ENCODE results near the gene ARHGEF6. TPM values are rescaled to one million over a fixed set of nuclear protein-coding genes. Genes with fewer than 3 reads are reported as not detected.

The ARHGEF6 gene
- total and polyA plus RNA-seq, 4 experiments from 2014 or later, result 77.7 to 86.1 (median 82.4) TPM

- Histone ChIP-seq H3K36me3 (ENCODE audit: insufficient read depth, low read length) (peaks cover 4% of the 10 kb centered on the region), H3K27ac (ENCODE audit: low read depth, low read length) (no peak overlapping the region), H3K4me1 (ENCODE audit: insufficient read depth, low read length) (peaks cover 81% of the 10 kb centered on the region), H3K4me3 (ENCODE audit: low read length in 2 of 2) (no peak overlapping the region), H3K9me3 (ENCODE audit: control insufficient read depth in 1 of 2, low read length in 2 of 2) (no peaks in the 10 kb centered on the region), H3K27me3 (ENCODE audit: insufficient read depth, low read length) (no peaks in the 10 kb centered on the region)
- H3K9me3 Mint-ChIP-seq, result no peaks in the 10 kb centered on the region
- peaks cover 0 to 20% of the 10 kb centered on the region in 2 donors for H3K36me3 Mint-ChIP-seq
- H3K27me3 Mint-ChIP-seq, result no peaks in the 10 kb centered on the region
- H3K4me3 Mint-ChIP-seq, result peak overlapping the region in 3 of 8 donors; percentile 3 to 26 (median 10)
- peak overlapping the region in 5 of 7 donors; percentile 1 to 80 (median 61) for H3K27ac Mint-ChIP-seq
- peaks cover 44 to 90% (median 63%) of the 10 kb centered on the region in 4 donors for H3K4me1 Mint-ChIP-seq
- CTCF ChIA-PET (ENCODE audit: partially characterized antibody), result interaction anchor here (1.2 kb wide), 1 partner anchor 10 kb away, joined by 3 read pairs; no protein-coding TSS in a partner anchor
- POLR2A ChIA-PET (ENCODE audit: partially characterized antibody), result interaction anchor here (1.6 kb wide), 1 partner anchor 15 kb away, joined by 4 read pairs; no protein-coding TSS in a partner anchor
- DNase-seq, result peak in 1 of 5 donors; percentile 37
- intact Hi-C loops (cut with micrococcal nuclease), result no loop called here
These were observed 30.4 kb downstream of the ARHGEF6 start for GRCh38 chrX:136750364-136750763.

GRCh38 chrX:136747003-136747986, 33.4 kb downstream of the ARHGEF6 start:
- ChIA-PET POLR2A (ENCODE audit: partially characterized antibody) (interaction anchor here (1.0 to 2.7 kb wide), 5 partner anchors 9 to 133 kb away, joined by 3 to 14 read pairs (median 3); partner anchors contain the start of gene RBMX), CTCF (ENCODE audit: partially characterized antibody) (interaction anchor here (0.7 to 1.2 kb wide), 4 partner anchors 11 to 178 kb away, joined by 3 read pairs; no protein-coding TSS in a partner anchor)
- no peaks in the 10 kb centered on the region for H3K27me3 ChIP-seq (ENCODE audit: insufficient read depth, low read length)
- H3K4me3 ChIP-seq (ENCODE audit: low read length in 2 of 2), result no peak overlapping the region
- Mint-ChIP-seq H3K4me3 (peak overlapping the region; percentile 17 to 70 (median 51)), H3K4me1 (peaks cover 54 to 89% (median 65%) of the 10 kb centered on the region in 4 donors), H3K27me3 (no peaks in the 10 kb centered on the region), H3K9me3 (no peaks in the 10 kb centered on the region), H3K36me3 (peaks cover 4 to 49% of the 10 kb centered on the region in 2 donors), H3K27ac (peak overlapping the region; percentile 39 to 83 (median 71))
- H3K4me1 ChIP-seq (ENCODE audit: insufficient read depth, low read length), result peaks cover 88% of the 10 kb centered on the region
- intact Hi-C loops (cut with micrococcal nuclease), result no loop called here
- peak overlapping the region; percentile 31 for H3K27ac ChIP-seq (ENCODE audit: low read depth, low read length)
- no peaks in the 10 kb centered on the region for H3K9me3 ChIP-seq (ENCODE audit: control insufficient read depth in 1 of 2, low read length in 2 of 2)
- no peak for DNase-seq
- peaks cover 24% of the 10 kb centered on the region for H3K36me3 ChIP-seq (ENCODE audit: insufficient read depth, low read length)

- H3K36me3 ChIP-seq (ENCODE audit: insufficient read depth, low read length), result peaks cover 27% of the 10 kb centered on the region
- intact Hi-C loops (cut with micrococcal nuclease), result no loop called here
- no peaks in the 10 kb centered on the region for H3K9me3 Mint-ChIP-seq
- H3K4me3 ChIP-seq (ENCODE audit: low read length in 2 of 2), result no peak overlapping the region
- peak overlapping the region in 5 of 7 donors; percentile 9 to 80 (median 40) for H3K27ac Mint-ChIP-seq
- H3K9me3 ChIP-seq (ENCODE audit: control insufficient read depth in 1 of 2, low read length in 2 of 2), result no peaks in the 10 kb centered on the region
- DNase-seq, result no peak
- ChIA-PET POLR2A (ENCODE audit: partially characterized antibody) (interaction anchor here (1.2 to 2.7 kb wide), 3 partner anchors 20 to 135 kb away, joined by 3 to 14 read pairs (median 3); partner anchors contain the start of gene RBMX), CTCF (ENCODE audit: partially characterized antibody) (interaction anchor here (1.2 kb wide), 2 partner anchors 17 to 37 kb away, joined by 3 to 5 read pairs; no protein-coding TSS in a partner anchor)
- H3K4me1 Mint-ChIP-seq, result peaks cover 46 to 73% (median 59%) of the 10 kb centered on the region in 4 donors
- H3K27ac ChIP-seq (ENCODE audit: low read depth, low read length), result no peak overlapping the region
- H3K4me3 Mint-ChIP-seq, result peak overlapping the region in 4 of 8 donors; percentile 9 to 62 (median 29)
- no peaks in the 10 kb centered on the region for H3K27me3 Mint-ChIP-seq
- peaks cover 6 to 53% of the 10 kb centered on the region in 2 donors for H3K36me3 Mint-ChIP-seq
- H3K4me1 ChIP-seq (ENCODE audit: insufficient read depth, low read length), result peaks cover 75% of the 10 kb centered on the region
- no peaks in the 10 kb centered on the region for H3K27me3 ChIP-seq (ENCODE audit: insufficient read depth, low read length)
These were observed 35.2 kb downstream of the ARHGEF6 start for GRCh38 chrX:136745215-136746173.

DNA sequence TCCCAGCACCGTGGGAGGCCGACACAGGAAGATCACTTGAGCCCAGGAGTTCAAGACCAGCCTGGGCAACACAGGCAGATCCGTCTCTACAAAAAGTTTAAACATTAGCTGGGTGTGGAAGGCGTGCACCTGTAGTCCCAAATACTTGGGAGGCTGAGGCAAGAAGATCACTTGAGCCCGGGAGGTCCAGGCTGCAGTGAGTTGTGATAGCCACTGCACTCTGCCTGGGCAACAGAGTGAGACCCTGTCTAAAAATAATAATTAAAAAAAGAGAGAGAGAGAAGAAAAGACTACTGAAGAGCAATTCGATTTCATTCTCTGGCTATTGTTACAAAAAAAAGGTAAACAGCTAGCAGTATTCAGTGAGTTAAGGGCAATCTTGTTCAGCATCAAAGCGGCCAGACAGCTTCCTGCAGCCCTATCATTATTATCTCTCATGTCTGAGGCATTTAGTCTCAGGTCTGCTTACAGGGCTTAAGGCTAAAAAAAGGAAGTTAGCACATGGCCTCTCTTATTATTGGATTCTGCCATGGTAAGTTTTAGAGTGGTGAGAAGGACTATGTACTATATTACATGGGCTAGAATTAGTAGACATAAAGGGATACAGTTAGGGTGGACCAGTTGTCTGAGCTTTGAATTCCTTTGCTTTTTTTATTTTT, 37.9 kb downstream of the ARHGEF6 start:
- intact Hi-C loops (cut with micrococcal nuclease), result no loop called here
- POLR2A ChIA-PET (ENCODE audit: partially characterized antibody), result interaction anchor here (1.2 kb wide), 1 partner anchor 25 kb away, joined by 3 read pairs; no protein-coding TSS in a partner anchor
- H3K4me3 Mint-ChIP-seq, result peak overlapping the region in 1 of 8 donors; percentile 35
- CTCF ChIA-PET (ENCODE audit: partially characterized antibody), result interaction anchor here (1.7 kb wide), 1 partner anchor 46 kb away, joined by 3 read pairs; no protein-coding TSS in a partner anchor
- H3K36me3 Mint-ChIP-seq, result peaks cover 15 to 67% of the 10 kb centered on the region in 2 donors
- H3K36me3 ChIP-seq (ENCODE audit: insufficient read depth, low read length), result peaks cover 40% of the 10 kb centered on the region
- H3K4me1 Mint-ChIP-seq, result peaks cover 34 to 61% (median 52%) of the 10 kb centered on the region in 4 donors
- no peak for DNase-seq
- no peak overlapping the region for H3K27ac ChIP-seq (ENCODE audit: low read depth, low read length)
- peak overlapping the region in 4 of 7 donors; percentile 5 to 63 (median 16) for H3K27ac Mint-ChIP-seq
- H3K27me3 ChIP-seq (ENCODE audit: insufficient read depth, low read length), result no peaks in the 10 kb centered on the region
- H3K9me3 ChIP-seq (ENCODE audit: control insufficient read depth in 1 of 2, low read length in 2 of 2), result no peaks in the 10 kb centered on the region
- no peak overlapping the region for H3K4me3 ChIP-seq (ENCODE audit: low read length in 2 of 2)
- no peaks in the 10 kb centered on the region for H3K9me3 Mint-ChIP-seq
- peaks cover 50% of the 10 kb centered on the region for H3K4me1 ChIP-seq (ENCODE audit: insufficient read depth, low read length)
- no peaks in the 10 kb centered on the region for H3K27me3 Mint-ChIP-seq

GRCh38 chrX:136738049-136738729, 42.5 kb downstream of the ARHGEF6 start:
- Mint-ChIP-seq H3K4me3 (no peak overlapping the region), H3K4me1 (peaks cover 18 to 43% (median 33%) of the 10 kb centered on the region in 4 donors), H3K36me3 (peaks cover 12 to 52% of the 10 kb centered on the region in 2 donors), H3K27me3 (no peaks in the 10 kb centered on the region), H3K9me3 (no peaks in the 10 kb centered on the region), H3K27ac (peak overlapping the region in 3 of 7 donors; percentile 1 to 18 (median 2))
- H3K4me1 ChIP-seq (ENCODE audit: insufficient read depth, low read length), result peaks cover 27% of the 10 kb centered on the region
- POLR2A ChIA-PET (ENCODE audit: partially characterized antibody), result interaction anchor here (0.6 kb wide), 1 partner anchor 79 kb away, joined by 3 read pairs; no protein-coding TSS in a partner anchor
- H3K36me3 ChIP-seq (ENCODE audit: insufficient read depth, low read length), result peaks cover 20% of the 10 kb centered on the region
- H3K4me3 ChIP-seq (ENCODE audit: low read length in 2 of 2), result no peak overlapping the region
- no peak overlapping the region for H3K27ac ChIP-seq (ENCODE audit: low read depth, low read length)
- DNase-seq, result no peak
- no peaks in the 10 kb centered on the region for H3K27me3 ChIP-seq (ENCODE audit: insufficient read depth, low read length)
- intact Hi-C loops (cut with micrococcal nuclease), result no loop called here
- CTCF ChIA-PET (ENCODE audit: partially characterized antibody), result interaction anchor here (1.1 kb wide), 1 partner anchor 15 kb away, joined by 3 read pairs; no protein-coding TSS in a partner anchor
- no peaks in the 10 kb centered on the region for H3K9me3 ChIP-seq (ENCODE audit: control insufficient read depth in 1 of 2, low read length in 2 of 2)
